Astrocyte (in vitro differentiated cells and primary cell): ENCODE measurements around the gene ODF2.

Source experiments
- CTCF ChIP-seq: IDR thresholded peaks from 2 replicates; pipeline ENCODE4 v1.5.1; 2011; ENCODE audit warnings: low read depth, mild to moderate bottlenecking, inconsistent platforms, low read length, moderate library complexity; ENCODE audit not compliant: insufficient read depth
- EZH2 ChIP-seq: IDR thresholded peaks from 2 replicates; pipeline ENCODE4 v1.6.1; 2012; ENCODE audit warnings: mild to moderate bottlenecking, low read length, inconsistent platforms; ENCODE audit not compliant: insufficient read depth

GRCh38 chr9:128448746-128449145 lies 7.1 kb upstream of the ODF2 start:
- TF ChIP-seq CTCF: no peak
- no peak for TF ChIP-seq EZH2
